HepG2 (cell line): Measurements from ENCODE around the gene BCAN. TPM values are rescaled to one million over a fixed set of nuclear protein-coding genes. Genes with fewer than 3 reads are reported as not detected.

ENCODE experiments used
- BCL6 ChIP-seq: IDR thresholded peaks from 2 replicates; pipeline ENCODE4 v1.6.1; 2016; ENCODE audit warnings: missing genetic modification reagents, missing compliant biosample characterization
- CREB3 ChIP-seq: sonication (generic); formaldehyde crosslinking; IDR thresholded peaks from 2 replicates; pipeline ENCODE4 v1.5.0; 2020; ENCODE audit warnings: missing genetic modification reagents
- DBP ChIP-seq: sonication (generic); formaldehyde crosslinking; IDR thresholded peaks from 2 replicates; pipeline ENCODE4 v1.4.0; 2020; ENCODE audit warnings: missing genetic modification reagents; ENCODE audit errors: not compliant biosample characterization
- GATAD2A ChIP-seq: IDR thresholded peaks from 2 replicates; pipeline ENCODE4 v1.6.1; 2016
- GMEB2 ChIP-seq: IDR thresholded peaks from 2 replicates; pipeline ENCODE4 v1.6.1; 2016; ENCODE audit warnings: missing biosample characterization, missing genetic modification reagents, low read depth
- HDAC2 ChIP-seq: sonication (generic); formaldehyde crosslinking; IDR thresholded peaks from 2 replicates; pipeline ENCODE4 v1.4.0; 2020; ENCODE audit warnings: missing genetic modification reagents
- HMG20B ChIP-seq: conservative IDR thresholded peaks from 2 replicates; pipeline ENCODE4 v1.6.1; 2016; ENCODE audit warnings: missing genetic modification reagents, missing compliant biosample characterization
- IRF1 ChIP-seq: sonication (generic); formaldehyde crosslinking; IDR thresholded peaks from 2 replicates; pipeline ENCODE4 v1.4.0; 2020; ENCODE audit warnings: low read depth, mild to moderate bottlenecking, missing genetic modification reagents
- MYC ChIP-seq: sonication (generic); formaldehyde crosslinking; IDR thresholded peaks from 2 replicates; pipeline ENCODE4 v1.9.0; 2021; ENCODE audit warnings: missing genetic modification reagents, borderline replicate concordance
- PTBP1 ChIP-seq: fragments of 200-400 bp; formaldehyde crosslinking; IDR thresholded peaks from 2 replicates; pipeline ENCODE4 v1.6.1; 2018; ENCODE audit warnings: low read length, low read depth; ENCODE audit not compliant: poor library complexity, severe bottlenecking
- SNAPC4 ChIP-seq: sonication (generic); formaldehyde crosslinking; IDR thresholded peaks from 2 replicates; pipeline ENCODE4 v1.4.0; 2020; ENCODE audit warnings: mild to moderate bottlenecking, missing genetic modification reagents
- ZC3H4 ChIP-seq: sonication (generic); formaldehyde crosslinking; IDR thresholded peaks from 2 replicates; pipeline ENCODE4 v1.4.0; 2020; ENCODE audit warnings: missing genetic modification reagents, borderline replicate concordance
- ZNF350 ChIP-seq: sonication (generic); formaldehyde crosslinking; IDR thresholded peaks from 2 replicates; pipeline ENCODE4 v1.4.0; 2020; ENCODE audit warnings: mild to moderate bottlenecking, low read depth, missing genetic modification reagents, borderline replicate concordance
- ZNF414 ChIP-seq: sonication (generic); formaldehyde crosslinking; IDR thresholded peaks from 2 replicates; pipeline ENCODE4 v1.5.0; 2020; ENCODE audit warnings: missing genetic modification reagents
- ZNF564 ChIP-seq: sonication (generic); formaldehyde crosslinking; IDR thresholded peaks from 2 replicates; pipeline ENCODE4 v1.8.1; 2023; ENCODE audit warnings: mild to moderate bottlenecking, missing genetic modification reagents
- ZNF672 ChIP-seq: sonication (generic); formaldehyde crosslinking; IDR thresholded peaks from 2 replicates; pipeline ENCODE4 v1.8.1; 2022; ENCODE audit warnings: missing genetic modification reagents
- ZNF674 ChIP-seq: sonication (generic); formaldehyde crosslinking; IDR thresholded peaks from 2 replicates; pipeline ENCODE4 v1.5.0; 2020; ENCODE audit warnings: low read depth, mild to moderate bottlenecking, missing genetic modification reagents
- ZNF724P ChIP-seq: sonication (generic); formaldehyde crosslinking; IDR thresholded peaks from 2 replicates; pipeline ENCODE4 v1.8.0; 2022; ENCODE audit warnings: missing genetic modification reagents, borderline replicate concordance
- polyA plus RNA-seq, 8 experiments: library from polyadenylated mRNA; depleted of rRNA in 3 of 8; stranded (reverse) in 7 of 8; unstranded in 1 of 8; fragments of >200 nt; fragmentation: Illumina TruSeq in 4 of 8; extraction: Trizol in 4 of 8; gene quantifications; 2 replicates each; pipeline versions ENCODE4 v1.2.1 to v1.2.3, GENCODE V29; 2011 to 2016; ENCODE audit warnings: low read depth in 4 of 8, missing spikeins in 1 of 8, mixed read lengths in 1 of 8; ENCODE audit not compliant: insufficient read depth in 1 of 8
- total RNA-seq, 5 experiments: library from RNA; depleted of rRNA; stranded (reverse); fragments of >200 nt; fragmentation: Illumina TruSeq; extraction: Trizol; gene quantifications; 2 replicates each; pipeline ENCODE4 v1.2.3, GENCODE V29; 2016; ENCODE audit warnings: low read depth in 1 of 5

The BCAN gene
- total and polyA plus RNA-seq, 2 of the 13 experiments (the other 11 are each of a cell fraction or from before 2014, with no cell fraction given): not detected

GRCh38 chr1:156689035-156689952 is 47.4 kb downstream of the BCAN start (continued):
- no peak for TF ChIP-seq SNAPC4 (CRISPR knock-in tag)
- TF ChIP-seq HMG20B (CRISPR knock-in tag): no peak
- no peak for TF ChIP-seq ZNF724P (CRISPR knock-in tag)
- no peak for TF ChIP-seq ZNF674
- TF ChIP-seq DBP (CRISPR knock-in tag): no peak
- no peak for TF ChIP-seq IRF1 (CRISPR knock-in tag)
- 0 out of 2 replicates have a peak, but pooled peaks have one; percentile 24 for TF ChIP-seq MYC
- TF ChIP-seq PTBP1: no peak
- no peak for TF ChIP-seq ZNF564
- no peak for TF ChIP-seq ZNF672 (CRISPR knock-in tag)
- no peak; the same call in 1 of the 2 replicates for TF ChIP-seq ZNF350 (CRISPR knock-in tag)
- TF ChIP-seq ZNF414 (CRISPR knock-in tag): no peak
- TF ChIP-seq BCL6 (CRISPR knock-in tag): peak; percentile 18; the same call in 1 of the 2 replicates
- no peak for TF ChIP-seq CREB3
- no peak for TF ChIP-seq ZC3H4
- TF ChIP-seq GATAD2A (CRISPR knock-in tag): peak; percentile 45; the same call in 1 of the 2 replicates
- TF ChIP-seq HDAC2 (CRISPR knock-in tag): 0 out of 2 replicates have a peak, but pooled peaks have one; percentile 55
- no peak for TF ChIP-seq GMEB2 (CRISPR knock-in tag)
